GM19035 (cell line): Measurements from ENCODE around the gene TSPAN9.
"Not testable (repeated sequence)": the region's sequence is repeated elsewhere in the genome, so short reads cannot be mapped to it uniquely, and the experiment has no call there.

Experiments used
- ATAC-seq: cut with Tn5 transposase; IDR thresholded peaks from one replicate; pipeline ENCODE4 v1.9.1; 2021; ENCODE audit not compliant: unreplicated experiment

The TSPAN9 gene

DNA sequence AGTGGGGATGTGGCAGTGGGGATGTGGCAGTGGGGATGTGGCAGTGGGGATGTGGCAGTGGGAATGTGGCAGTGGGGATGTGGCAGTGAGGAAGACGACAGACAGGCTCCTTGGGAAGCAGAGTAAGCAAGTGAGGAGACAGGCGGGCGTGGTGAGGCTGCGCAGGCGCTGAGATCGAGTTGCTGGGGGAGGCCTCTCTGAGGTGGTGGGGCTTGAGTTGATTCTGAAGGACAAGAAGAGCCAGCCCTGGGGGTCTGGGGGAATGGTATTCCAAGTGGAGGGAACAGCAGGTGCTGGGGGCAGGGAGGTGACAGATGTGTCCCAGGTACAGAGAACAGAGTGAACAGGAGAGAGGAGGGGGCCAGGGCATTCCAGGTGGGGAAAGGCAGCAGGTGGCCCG, 33.8 kb upstream of the TSPAN9 start:
- no peak for ATAC-seq

DNA sequence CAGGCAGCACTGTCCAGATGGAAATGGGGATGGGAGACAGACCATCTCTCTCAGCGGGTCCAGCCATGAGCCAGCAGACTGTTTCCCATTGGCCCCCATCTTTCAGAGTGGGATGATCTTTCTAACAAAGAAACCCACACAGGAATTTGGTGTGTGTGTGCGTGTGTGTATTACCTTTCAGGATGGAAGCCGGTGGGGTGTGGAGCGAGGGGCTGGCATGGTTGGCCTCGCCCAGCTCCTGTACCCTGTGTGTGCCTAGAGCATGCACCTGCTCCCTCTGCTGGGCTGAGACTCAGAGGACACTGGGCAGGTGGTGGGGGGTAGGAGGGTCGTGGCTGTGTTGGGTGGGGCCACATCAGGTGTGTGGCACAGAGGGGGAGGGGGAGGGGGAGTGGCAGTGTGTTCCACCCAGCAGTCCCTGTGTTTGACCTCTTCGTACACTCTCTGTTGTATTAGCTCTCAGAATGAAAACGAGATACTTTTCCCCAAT, 33.0 kb upstream of the TSPAN9 start:
- no peak for ATAC-seq

DNA sequence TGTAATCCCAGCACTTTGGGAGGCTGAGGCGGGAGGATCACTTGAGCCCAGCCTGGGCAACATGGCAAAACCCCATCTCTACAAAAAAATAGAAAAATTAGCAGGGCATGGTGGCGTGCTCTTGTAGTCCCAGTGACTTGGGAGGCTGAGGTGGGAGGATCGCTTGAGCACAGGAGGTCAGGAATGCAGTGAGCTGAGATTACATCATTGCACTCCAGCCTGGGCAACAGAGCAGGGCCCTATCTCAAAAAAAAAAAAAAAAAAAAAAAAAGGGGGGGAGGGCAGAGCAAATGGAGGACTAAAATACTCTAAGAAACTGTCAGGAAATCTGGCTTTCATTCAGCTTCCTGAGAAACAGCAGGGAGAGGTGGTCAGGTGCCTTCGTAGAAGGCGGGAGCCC, 31.7 kb upstream of the TSPAN9 start:
- ATAC-seq, result no peak

- ATAC-seq, result no peak
Measured at GRCh38 chr12:3045989-3046388, 31.2 kb upstream of the TSPAN9 start.

DNA sequence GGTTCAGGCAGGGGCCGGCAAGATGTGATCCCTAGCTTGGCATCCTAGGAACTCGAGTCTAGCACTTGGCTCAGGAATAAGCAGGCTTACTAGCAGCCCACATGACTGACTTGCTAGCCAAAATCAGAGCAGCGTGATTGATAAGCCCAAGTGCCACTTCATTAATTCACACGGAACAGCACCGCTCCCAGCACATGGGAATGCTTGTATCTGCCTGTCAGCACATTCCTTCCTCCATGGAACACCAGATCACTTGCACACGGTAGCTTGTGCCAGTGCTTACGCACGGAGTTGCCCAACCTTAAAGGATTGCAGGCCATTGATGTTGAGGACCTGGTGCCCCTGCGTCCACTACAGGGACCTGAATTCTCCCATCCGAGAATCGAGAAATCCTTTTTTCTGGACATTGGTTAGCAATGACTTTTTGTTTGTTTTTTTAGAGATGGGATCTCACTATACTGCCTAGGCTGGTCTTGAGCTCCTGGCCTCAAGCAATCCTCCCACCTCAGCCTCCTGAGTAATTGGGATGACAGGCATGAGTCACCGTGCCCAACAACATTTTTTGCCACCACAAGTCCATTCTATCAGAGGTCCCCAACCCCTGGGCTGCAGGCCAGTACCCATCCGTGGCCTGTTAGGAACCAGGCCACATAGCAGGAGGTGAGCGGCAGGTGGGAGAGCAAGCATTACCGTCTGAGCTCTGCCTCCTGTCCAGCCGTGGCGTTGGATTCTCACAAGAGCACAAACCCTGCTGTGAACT, 30.6 kb upstream of the TSPAN9 start:
- no peak for ATAC-seq

DNA sequence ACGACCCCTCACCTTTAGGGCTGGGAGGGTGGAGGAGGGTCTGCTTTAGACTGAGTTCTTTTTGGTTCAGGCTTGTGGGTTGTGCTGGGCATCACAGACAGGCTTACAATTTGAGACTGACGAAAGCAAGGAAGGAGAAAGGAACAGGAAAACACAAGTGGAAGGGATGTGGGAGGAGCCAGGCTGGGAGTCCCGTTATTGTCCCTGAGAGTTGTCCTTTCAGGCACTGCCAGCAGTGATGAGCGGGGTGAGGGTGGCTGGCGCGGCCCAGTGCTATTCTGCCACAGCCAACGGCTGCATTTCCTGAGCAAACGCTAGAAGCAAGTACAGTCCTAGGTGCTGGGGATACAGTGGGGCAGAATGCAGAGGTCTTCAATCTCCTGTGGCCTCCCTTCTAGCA, 29.2 kb upstream of the TSPAN9 start:
- ATAC-seq, result no peak

DNA sequence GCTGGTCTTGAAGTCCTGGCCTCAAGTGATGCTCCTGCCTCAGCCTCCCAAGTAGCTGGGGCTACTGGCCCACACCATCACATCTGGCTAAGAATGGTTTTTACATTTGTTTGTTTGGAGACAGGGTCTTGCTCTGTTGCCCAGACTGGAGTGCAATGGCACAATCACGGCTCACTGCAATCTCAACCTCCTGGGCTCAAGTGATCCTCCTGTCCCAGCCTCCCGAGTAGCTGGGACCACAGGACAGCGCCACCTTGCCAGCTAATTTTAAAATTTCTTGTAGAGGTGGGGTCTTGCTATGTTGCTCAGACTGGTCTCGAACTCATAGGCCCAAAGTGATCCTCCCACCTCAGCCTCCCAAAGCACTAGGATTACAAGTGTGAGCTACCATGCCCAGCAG, 28.6 kb upstream of the TSPAN9 start:
- ATAC-seq, result no peak

GRCh38 chr12:3049176-3049575, 28.0 kb upstream of the TSPAN9 start:
- no peak for ATAC-seq

DNA sequence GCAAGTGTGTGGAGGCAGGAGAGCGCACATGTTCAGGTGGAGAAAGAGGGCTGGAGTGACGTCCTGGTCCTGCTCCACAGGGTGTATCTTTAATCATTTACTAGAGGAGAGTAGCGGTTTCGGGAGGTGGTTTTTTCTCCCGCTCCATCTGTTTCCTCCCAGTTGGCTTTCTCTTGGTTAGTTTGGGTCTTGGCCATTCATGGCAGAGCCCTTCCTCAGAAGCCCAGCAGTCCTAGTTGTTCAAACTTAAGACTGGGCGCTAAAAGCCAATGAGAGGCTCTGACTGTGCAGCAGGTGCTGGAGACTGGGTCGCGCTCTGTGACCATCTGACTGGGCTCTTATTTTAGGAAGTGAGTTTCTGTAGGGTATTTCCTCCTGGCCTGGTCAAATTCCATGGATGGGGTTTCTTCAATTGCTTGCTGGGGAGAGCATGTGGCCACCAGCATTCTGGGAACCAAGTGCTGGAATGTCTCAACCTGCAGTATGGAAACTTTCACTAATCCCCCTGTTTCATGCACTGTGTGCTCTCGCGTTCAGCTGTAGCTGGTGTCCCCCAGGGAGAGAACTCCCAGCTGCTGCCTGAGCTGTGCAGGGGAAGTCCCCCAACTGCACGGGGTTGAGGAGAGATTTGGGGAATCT, 27.4 kb upstream of the TSPAN9 start:
- ATAC-seq, result no peak

- ATAC-seq, result no peak
Measured at GRCh38 chr12:3054374-3054773, 22.8 kb upstream of the TSPAN9 start.

DNA sequence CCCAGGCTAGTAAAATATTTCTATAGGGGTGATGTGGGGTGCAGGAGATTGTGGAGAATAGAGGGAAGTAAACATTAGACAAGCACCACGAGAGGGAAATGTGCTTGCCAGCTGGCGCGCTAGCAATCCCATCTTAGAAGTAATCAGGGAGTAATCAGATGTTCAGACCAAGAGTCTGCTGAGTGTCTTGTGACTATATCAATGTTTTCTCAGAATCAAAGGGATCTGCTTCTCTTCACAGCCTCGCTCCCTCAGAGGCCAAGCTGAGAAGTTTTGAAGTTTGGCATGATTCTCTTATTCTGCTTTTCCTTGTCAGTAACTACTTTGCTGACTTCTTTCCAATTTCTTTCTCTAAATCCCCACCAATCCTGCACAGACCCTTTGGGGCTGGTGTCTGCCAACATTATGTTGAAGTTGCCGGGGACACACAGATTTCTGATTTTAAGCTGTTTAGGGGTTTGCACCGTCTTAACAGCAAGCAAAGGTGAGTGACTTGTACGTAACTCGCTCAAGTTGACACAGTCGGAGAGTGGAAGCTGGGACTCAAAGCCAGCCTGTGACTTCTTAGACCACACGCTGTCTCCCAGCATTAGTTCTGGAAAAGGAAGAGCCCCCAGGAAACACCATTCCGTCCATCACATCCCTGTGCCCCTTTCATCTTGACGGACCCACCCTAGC, 22.0 kb upstream of the TSPAN9 start:
- no peak for ATAC-seq

GRCh38 chr12:3055704-3056467, 21.3 kb upstream of the TSPAN9 start:
- ATAC-seq, result no peak

DNA sequence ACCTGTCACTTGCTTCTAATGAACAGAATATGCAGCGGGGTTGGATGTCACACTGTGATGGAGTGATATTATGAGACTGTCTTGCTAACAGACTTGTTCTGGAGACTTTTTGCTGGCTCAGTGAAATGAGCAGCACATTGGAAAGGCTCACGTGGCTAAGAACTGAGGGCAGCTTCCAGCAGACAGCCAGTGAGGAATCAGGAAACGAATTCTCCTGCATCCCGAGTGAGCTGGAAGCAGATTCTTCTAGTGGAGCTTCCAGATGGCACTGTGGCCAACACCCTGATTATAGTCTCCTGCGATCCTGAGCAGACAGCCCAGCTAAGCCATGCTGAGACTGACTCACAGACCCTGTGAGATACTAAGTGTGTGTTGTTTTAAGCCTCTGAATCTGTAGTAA, 16.1 kb upstream of the TSPAN9 start:
- no peak for ATAC-seq

DNA sequence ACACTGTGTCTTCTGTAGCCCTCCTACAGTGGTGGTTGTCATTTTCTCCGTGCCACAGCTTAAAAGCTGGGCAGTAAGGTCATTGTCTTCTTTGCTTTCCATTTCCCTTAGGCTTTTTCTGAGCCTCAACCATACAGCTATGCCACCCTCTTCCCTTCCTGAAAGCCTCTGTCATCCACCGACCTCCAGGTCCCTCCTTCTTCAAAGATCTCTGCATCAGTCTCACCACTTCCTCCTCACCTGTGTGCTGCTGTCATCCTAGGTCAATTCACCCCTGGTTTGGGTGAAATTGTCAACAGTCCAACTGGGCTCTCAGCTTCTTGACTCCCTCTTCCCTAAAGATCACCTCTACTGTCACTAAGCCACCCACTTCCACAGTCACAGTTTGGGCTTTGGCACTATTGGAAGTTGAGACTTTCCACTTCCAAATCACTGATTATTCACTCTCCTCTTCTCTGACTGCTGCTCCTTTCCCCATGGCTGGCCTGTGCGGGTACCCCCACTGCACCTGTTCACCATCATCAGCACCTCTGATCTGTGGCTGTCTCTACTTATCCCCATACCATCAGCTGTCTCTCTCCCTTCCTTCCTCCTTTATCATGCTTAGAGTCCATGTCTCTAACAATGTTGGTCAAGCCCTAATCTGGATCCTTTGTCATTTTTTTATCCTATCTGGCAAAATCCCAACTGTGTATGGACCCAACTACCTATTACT, 15.5 kb upstream of the TSPAN9 start:
- no peak for ATAC-seq

DNA sequence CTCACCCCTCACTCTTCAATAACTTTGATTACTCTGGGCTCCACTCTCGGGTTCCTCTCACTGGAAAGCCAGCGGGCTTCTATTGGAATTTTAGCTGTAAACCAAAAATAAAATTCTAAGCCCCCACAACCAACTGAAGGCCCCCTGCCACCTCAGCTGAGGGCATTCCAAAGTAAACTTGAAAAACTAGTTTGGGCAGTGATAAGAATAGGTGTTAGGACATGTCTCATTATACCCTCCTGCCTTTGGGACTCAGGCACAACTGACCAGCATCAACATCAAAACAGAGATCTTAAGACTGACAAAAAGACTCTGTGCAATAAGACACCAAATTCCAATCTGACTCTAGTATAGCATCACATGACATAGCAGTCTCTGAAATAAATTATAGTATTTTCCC, 11.9 kb upstream of the TSPAN9 start:
- no peak for ATAC-seq

DNA sequence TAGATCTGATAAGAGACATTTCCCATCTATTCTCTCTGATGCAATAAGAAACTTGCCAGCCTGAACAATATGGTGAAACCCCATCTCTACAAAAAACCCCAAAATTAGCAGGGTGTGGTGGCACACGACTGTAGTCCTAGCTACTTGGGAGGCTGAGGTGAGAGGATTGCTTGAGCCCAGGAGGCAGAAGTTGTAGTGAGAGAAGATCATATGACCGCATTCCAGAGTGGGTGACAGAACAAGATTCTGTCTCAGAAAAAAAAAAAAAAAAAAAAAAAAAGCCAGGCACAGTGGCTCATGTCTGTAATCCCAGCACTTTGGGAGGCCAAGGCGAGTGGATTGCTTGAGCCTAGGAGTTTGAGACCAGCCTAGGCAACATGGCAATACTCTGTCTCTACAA, 11.3 kb upstream of the TSPAN9 start:
- ATAC-seq, result not testable (repeated sequence)

DNA sequence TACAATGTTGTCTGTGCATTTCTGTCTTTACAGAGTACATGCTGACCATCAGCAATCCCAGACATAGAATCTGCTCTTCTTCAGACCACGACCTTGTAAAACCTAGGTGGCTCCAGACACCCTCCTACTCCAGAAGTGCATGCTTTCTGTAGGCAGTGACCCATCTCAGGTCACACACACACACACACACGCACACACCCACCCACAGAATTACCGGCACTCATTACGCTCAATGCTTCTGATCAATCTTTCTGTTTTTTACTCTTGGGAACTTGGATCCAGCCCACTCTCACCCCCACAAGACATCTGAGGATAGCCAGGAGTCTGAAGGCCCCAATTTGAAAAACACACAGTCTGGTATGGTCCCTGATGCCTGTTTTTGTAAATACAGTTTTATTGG, 7.5 kb upstream of the TSPAN9 start:
- ATAC-seq, result no peak

DNA sequence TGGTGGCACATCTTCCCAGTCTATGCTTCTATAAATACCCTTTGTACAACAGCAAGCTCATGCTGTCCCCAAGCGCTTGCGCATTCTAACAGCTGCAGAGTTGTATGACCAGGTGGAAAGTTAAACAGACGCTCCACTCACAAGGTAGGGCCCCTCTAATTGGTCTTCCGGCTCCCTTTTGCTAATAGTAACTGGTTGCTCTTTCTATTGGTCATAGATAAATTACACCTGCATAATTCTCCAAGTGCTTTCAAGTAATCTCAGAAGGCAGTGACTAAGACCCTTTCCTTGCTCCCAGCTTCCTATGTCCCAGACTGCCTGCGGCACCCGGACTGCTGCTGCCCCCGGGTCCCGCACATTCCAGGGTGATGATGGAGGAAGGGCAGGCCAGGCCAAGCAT, 6.1 kb upstream of the TSPAN9 start:
- no peak for ATAC-seq

GRCh38 chr12:3071710-3072109, 5.5 kb upstream of the TSPAN9 start:
- no peak for ATAC-seq

- ATAC-seq, result no peak
Measured at GRCh38 chr12:3073438-3074250, 3.5 kb upstream of the TSPAN9 start.
